Mesothelial cell of epicardium (in vitro differentiated cells): Measurements from ENCODE around the gene MARCHF6. TPM values are rescaled to one million over a fixed set of nuclear protein-coding genes. Genes with fewer than 3 reads are reported as not detected.

ENCODE experiments used
- DNase-seq, 2 experiments: peaks; one replicate each; pipeline ENCODE4 v3.0.0; 2021; ENCODE audit warnings: low spot score in 2 of 2; ENCODE audit not compliant: unreplicated experiment in 2 of 2
- H3K27ac Mint-ChIP-seq: 2 replicates; pipeline ENCODE4 v1.8.0; 2021; ENCODE audit warnings: mixed read lengths
- H3K27me3 Mint-ChIP-seq: 2 replicates; pipeline ENCODE4 v1.8.0; 2021; ENCODE audit warnings: low read depth, mixed read lengths
- H3K36me3 Mint-ChIP-seq: 2 replicates; pipeline ENCODE4 v1.8.0; 2021; ENCODE audit warnings: mixed read lengths
- H3K4me1 Mint-ChIP-seq: 2 replicates; pipeline ENCODE4 v1.8.0; 2021; ENCODE audit warnings: mixed read lengths
- H3K4me3 Mint-ChIP-seq: 2 replicates; pipeline ENCODE4 v1.8.0; 2021; ENCODE audit warnings: mild to moderate bottlenecking, moderate library complexity, mixed read lengths
- H3K9me3 Mint-ChIP-seq: 2 replicates; pipeline ENCODE4 v1.8.0; 2021; ENCODE audit warnings: mixed read lengths
- CTCF ChIP-seq: fragments of 200-600 bp; sonication (generic); IDR thresholded peaks from one replicate; pipeline ENCODE4 v1.5.0; 2021; ENCODE audit warnings: antibody characterized with exemption; ENCODE audit not compliant: unreplicated experiment
- total RNA-seq: library from RNA; stranded (reverse); gene quantifications from 3 replicates; pipeline ENCODE4 v1.2.1, GENCODE V29; 2021

Gene MARCHF6
- total RNA-seq, 1 donor from 2014 or later: 273 TPM

GRCh38 chr5:10351199-10351905, 2.1 kb upstream of the MARCHF6 start:
- H3K4me1 Mint-ChIP-seq: peaks cover 25% of the 10 kb centered on the region
- TF ChIP-seq CTCF: no peak
- no peaks in the 10 kb centered on the region for H3K9me3 Mint-ChIP-seq
- H3K27ac Mint-ChIP-seq: peak overlapping the region; percentile 99
- no peak for DNase-seq
- no peaks in the 10 kb centered on the region for H3K36me3 Mint-ChIP-seq
- H3K27me3 Mint-ChIP-seq: no peaks in the 10 kb centered on the region
- H3K4me3 Mint-ChIP-seq: peak overlapping the region; percentile 87

DNA sequence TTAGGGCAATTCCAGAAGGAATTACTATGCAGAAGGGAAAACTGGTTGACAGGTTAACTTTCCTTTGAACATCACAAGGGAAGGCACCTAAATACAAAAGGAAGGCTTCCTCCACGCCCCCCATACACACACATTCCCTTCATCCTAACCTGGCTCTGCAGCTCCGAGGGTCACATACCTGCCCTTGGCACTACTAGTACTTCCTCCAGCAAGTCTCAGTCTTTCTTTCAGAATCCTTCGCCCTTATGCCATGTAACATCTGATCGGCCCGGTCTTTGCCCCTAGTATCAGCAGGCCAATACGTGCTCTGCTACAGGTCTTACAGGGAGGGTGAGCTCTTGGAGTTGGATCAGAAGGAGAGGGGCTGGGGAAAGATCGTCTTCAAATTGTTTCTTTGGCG, 1.6 kb upstream of the MARCHF6 start:
- Mint-ChIP-seq H3K4me3 (peak overlapping the region; percentile 87), H3K4me1 (peaks cover 29% of the 10 kb centered on the region), H3K9me3 (no peaks in the 10 kb centered on the region), H3K27ac (peak overlapping the region; percentile 99), H3K27me3 (no peaks in the 10 kb centered on the region), H3K36me3 (no peaks in the 10 kb centered on the region)
- DNase-seq: no peak
- TF ChIP-seq CTCF: no peak

GRCh38 chr5:10352430-10353240, 860 bp upstream of the MARCHF6 start:
- Mint-ChIP-seq H3K9me3 (no peaks in the 10 kb centered on the region), H3K36me3 (no peaks in the 10 kb centered on the region), H3K27ac (peak overlapping the region; percentile 99), H3K4me3 (peak overlapping the region; percentile 87), H3K27me3 (no peaks in the 10 kb centered on the region), H3K4me1 (peaks cover 35% of the 10 kb centered on the region)
- DNase-seq: peak in 1 of 2 experiments; percentile 53
- no peak for TF ChIP-seq CTCF

- Mint-ChIP-seq H3K27ac (peak overlapping the region; percentile 100), H3K36me3 (no peaks in the 10 kb centered on the region), H3K4me1 (peaks cover 42% of the 10 kb centered on the region), H3K4me3 (peak overlapping the region; percentile 100), H3K27me3 (no peaks in the 10 kb centered on the region), H3K9me3 (no peaks in the 10 kb centered on the region)
- no peak for TF ChIP-seq CTCF
- DNase-seq: peak in 1 of 2 experiments; percentile 64
Measured at GRCh38 chr5:10354048-10354872, 765 bp downstream of the MARCHF6 start.

GRCh38 chr5:10355071-10355889, 1.8 kb downstream of the MARCHF6 start:
- Mint-ChIP-seq H3K27me3 (no peaks in the 10 kb centered on the region), H3K4me1 (peaks cover 42% of the 10 kb centered on the region), H3K4me3 (peak overlapping the region; percentile 100), H3K27ac (peak overlapping the region; percentile 100), H3K9me3 (no peaks in the 10 kb centered on the region), H3K36me3 (no peaks in the 10 kb centered on the region)
- TF ChIP-seq CTCF: no peak
- DNase-seq: no peak
